Embryonic facial prominence (tissue), 1 donor: ENCODE results near the gene HK1.
"Not testable (repeated sequence)": the region's sequence is repeated elsewhere in the genome, so short reads cannot be mapped to it uniquely, and the experiment has no call there.

Experiments used
- DNase-seq: peaks from one replicate; pipeline ENCODE4 v3.0.0-alpha.2; 2016; ENCODE audit errors: extremely low spot score

HK1 gene

GRCh38 chr10:69327463-69328379, 49.4 kb downstream of the HK1 start:
- no peak for DNase-seq

- no peak for DNase-seq
Measured at GRCh38 chr10:69328380-69328735, 50.1 kb downstream of the HK1 start.

- DNase-seq, result not testable (repeated sequence)
Measured at GRCh38 chr10:69328888-69329287, 50.6 kb downstream of the HK1 start.

GRCh38 chr10:69329721-69330178, 51.5 kb downstream of the HK1 start:
- no peak for DNase-seq

- DNase-seq, result no peak
Measured at GRCh38 chr10:69331161-69331560, 52.9 kb downstream of the HK1 start.

GRCh38 chr10:69332278-69333010, 54.1 kb downstream of the HK1 start:
- no peak for DNase-seq

DNA sequence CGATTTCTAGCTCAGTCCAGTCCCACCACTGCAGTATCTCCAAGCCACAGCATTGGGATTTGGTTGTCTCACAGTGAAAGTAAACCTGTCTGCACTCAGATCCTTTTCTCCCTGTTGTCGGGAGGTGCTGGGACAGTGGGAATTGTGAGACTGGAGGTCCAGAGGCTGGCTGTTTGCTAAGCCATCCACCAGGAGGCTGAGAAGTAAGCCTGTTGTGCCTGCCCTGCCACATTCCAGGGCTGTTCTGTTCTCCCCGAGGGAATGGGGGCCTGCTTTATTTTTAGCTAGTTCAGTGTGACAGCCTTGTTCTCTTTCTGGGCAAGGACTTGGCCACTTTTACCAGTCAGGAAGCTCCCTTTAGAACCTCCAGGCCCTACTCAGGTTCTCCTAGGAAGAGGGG, 54.9 kb downstream of the HK1 start:
- peak; percentile 29 for DNase-seq

DNA sequence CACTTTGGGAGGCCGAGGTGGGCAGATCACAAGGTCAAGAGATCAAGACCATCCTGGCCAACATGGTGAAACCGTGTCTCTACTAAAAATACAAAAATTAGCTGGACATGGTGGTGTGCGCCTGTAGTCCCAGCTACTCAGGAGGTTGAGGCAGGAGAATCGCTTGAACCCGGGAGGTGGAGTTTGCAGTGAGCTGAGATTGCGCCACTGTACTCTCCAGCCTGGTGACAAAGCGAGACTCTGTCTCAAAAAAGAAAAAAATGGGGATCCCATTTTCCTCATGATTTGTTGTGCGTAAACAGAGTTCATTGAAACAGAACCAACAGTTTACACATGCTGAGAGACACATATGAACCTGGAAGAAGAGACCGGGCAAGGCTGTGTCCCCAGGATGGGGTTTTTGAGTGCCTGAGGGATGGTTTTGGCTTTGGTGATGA, 55.6 kb downstream of the HK1 start:
- not testable (repeated sequence) for DNase-seq

DNA sequence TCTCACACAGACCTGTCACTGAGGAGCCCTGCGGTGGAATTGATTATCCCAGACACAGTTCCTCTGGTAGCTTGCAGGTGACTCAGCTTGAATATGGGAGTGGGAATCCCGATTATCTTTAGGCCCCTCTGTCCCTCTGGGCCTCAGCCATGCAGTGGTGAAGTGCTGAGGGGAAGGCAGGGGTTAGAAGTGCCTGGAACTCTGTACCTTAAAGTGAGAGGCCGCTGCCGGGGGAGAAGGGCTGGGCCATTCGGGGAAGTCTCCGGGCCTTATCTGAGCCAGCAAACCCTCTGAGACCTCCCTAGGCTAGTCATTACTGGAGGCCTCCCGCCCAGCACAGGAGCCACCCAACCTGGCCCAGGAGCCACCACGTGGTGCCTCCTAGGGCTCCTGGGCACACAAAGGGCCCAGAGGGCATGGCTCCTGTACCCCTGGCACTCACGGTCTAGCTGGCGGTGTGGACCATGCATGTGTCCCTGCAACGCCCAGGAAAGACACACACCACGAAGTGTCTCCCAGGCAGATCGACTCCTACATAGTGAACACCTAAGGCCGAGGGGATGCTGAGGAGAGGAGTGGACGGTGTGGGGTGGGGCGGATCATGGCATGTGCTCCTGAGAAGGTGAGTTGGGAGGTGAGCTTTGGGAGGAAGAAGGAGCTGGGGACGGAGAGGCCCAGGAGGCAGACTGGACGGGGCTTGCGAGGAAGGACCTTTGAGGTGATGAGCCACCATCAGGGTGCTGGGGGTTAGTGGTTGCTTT, 56.2 kb downstream of the HK1 start:
- DNase-seq, result no peak

GRCh38 chr10:69335063-69335587, 56.8 kb downstream of the HK1 start:
- no peak for DNase-seq

GRCh38 chr10:69335613-69336012, 57.3 kb downstream of the HK1 start:
- DNase-seq, result no peak

- DNase-seq, result no peak
Measured at GRCh38 chr10:69336952-69337295, 58.6 kb downstream of the HK1 start.

DNA sequence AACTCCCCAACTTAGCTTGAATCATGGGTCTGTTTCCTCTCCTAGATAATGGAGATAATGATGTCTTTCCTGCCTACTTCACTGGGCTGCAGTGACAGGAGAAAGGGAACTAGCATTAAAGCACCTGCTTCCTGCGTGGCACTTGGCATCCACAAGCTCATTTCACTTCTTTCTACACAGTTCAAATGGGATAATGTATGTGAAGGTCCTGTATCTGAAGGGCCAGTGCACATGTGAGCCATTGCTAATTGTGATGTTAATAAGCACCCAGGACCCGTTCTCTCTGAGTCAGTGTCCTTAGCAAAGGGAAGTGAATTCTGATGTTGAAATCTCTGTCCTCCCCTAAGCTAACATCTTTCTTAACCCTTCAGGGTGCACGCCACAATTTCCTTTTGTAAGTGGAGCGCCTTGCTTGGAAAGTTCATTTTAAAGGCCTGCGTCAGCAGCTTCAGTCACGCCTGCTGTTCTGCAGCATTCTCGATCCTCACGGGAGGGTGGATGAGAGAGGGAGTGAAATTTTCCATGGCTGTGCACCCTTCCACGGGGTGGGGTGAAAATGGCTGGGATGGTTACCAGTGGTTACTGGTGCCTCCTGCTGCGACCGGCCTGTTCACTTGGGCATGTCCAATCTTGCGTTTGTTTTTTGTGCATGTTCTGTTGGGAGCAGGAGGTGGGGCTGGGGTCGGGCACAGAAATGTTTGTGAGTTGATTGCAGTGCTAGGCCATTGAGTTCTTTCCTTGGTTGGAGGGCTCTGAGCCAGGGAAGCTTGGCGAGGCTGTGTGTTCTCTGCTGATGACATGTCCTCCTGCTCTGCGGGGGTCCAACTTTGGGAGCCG, 59.2 kb downstream of the HK1 start:
- DNase-seq, result peak; percentile 14

DNA sequence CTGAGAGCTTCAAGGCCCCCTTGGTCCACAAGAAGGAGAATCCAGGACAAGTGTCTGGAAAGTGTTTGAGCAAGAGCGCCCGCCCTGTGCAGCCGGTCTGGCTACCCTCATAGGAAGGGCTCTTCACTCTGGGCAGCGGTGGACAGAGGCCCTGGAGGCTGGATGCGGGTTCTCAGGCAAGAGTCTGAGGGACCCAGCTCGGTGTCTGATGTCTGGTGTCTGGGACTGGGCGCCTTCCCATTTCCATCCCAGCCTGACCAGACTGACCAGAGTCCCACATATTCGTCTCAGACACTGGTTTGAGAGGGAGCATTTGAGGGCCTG, 59.8 kb downstream of the HK1 start:
- DNase-seq, result no peak

DNA sequence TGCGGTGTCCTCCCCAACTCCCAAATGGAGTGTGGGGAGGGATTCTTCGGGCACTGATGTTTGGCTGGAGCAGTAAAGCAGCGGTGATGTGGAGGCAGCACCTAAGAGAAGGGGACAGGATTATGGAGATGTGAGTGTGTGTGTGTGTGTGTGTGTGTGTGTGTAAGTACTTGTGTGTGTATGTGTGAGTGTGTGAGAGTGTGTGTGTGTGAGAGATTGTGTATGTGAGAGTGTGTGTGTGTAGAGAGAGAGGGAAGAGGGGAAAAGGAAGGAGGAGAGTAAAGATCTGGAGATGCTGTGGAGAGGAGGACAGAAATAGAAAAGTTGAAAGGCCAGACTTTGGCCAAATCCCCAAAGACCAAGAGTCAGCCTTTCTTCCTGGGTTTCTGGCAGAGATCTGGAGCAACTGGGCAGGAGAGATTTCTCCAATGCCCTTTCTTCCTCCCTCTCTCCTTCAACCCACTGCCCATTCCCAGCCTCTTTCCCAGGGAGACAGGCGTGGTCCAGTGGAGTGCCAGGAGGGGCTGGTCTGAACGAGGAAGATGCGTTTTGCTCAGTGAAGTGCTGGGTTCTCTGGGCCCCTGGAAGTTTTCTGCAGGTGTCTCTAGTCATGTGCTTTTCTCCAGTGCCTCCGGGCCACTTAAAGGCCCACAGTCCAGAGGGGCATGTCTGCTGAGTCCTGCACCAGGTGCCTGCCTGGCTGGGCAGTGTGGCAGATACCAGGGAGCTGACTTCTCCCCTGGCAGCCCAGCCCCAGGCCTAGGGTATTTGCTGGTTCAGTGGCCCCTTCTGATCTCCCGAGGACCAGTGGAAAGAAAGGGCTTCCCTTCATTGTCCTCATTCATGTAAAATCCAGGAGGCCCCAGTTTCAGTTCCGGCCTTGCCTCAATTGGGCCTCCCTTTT, 60.5 kb downstream of the HK1 start:
- DNase-seq, result no peak

DNA sequence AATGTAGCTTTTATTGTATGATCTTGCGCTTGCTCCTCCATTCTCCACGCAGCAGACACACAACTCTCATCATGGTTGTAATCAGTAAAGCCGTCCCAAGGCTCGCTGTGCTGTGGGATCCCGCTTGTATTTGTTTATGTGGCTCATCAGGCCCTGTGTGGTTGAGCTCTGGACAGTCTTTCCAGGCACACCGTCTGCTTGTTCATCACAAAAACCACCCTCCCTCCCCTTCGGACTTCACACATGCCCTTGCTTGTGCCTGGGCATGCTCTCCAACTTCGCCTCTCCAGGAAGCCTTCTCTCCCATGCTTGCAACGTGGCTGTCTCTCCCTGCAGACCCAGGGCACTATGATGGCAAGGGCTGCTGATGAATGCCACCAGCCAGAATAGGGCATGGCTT, 62.4 kb downstream of the HK1 start:
- no peak for DNase-seq

GRCh38 chr10:69343905-69344304, 65.6 kb downstream of the HK1 start:
- no peak for DNase-seq

DNA sequence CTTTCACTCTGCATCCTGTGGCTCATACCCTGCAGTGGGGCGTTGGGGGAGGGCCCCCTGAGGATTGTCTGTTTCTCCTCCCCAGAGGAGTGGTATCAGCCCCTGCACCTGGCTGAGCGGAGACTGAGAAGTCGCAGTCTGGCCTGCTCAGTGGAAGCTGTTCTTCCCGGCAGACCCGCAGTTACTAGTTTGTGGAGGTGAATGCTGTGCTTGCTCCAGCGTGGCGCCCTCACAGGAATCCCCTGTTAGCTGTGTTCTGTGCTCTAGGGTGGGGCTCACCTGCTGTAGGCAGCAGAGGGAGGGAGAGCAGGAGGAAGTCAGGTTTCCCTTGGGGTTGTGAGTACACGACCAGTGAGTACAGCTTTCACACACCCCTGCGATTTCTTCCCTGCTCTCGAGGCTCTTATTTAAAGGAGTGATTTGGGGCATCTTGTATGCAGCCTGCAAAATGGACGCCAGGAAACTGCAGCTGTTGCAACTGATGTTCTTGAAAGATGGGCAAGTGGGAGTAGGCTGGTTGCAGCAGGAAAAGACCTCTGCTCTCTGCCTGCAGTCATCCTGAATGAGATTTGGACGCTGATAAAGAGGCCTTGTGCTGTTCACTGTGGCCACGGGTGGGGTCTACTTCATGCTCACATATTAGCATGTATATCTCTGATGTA, 66.4 kb downstream of the HK1 start:
- no peak for DNase-seq

- DNase-seq, result no peak
Measured at GRCh38 chr10:69345402-69345801, 67.1 kb downstream of the HK1 start.
